GM21723 (cell line): Measurements from ENCODE around the gene IL16.

Experiments
- ATAC-seq: cut with Tn5 transposase; IDR thresholded peaks from one replicate; pipeline ENCODE4 v1.9.1; 2021; ENCODE audit warnings: mild to moderate bottlenecking, moderate library complexity; ENCODE audit not compliant: unreplicated experiment

Gene IL16

DNA sequence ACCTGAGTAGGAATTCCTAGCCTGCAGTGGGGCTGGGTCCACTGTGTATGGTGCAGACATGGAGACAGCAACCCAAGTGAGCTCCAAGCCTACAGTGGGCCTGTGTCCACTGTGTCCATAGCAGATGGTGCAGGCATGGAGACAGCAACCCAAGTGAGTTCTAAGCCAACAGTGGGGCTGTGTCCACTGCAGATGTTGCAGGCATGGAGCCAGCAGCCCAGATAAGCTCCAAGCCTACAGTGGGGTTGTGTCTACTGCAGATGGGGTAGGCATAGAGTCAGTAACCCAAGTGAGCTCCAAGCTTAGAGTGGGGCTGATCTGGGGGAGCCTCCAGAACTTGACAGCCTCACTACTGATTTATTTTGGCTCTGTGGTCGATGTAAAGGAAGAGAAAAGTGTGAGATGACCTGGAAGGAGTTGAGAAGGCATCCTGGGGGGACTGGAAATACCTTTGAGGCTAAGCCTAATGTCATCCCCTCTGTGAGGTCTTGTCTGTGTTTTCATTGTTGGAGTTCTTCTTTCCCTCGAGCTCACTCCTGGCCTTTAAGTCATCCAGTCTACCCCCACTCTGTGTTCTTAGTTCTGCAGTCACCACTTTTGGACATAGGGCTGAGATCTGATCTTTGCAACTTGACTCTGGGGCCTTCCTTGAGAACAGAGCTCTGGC lies 22.4 kb upstream of the IL16 start:
- ATAC-seq: no peak

- ATAC-seq: no peak
Measured at GRCh38 chr15:81174792-81175327, 21.8 kb upstream of the IL16 start.

GRCh38 chr15:81175496-81175895 lies 21.2 kb upstream of the IL16 start:
- ATAC-seq: no peak

DNA sequence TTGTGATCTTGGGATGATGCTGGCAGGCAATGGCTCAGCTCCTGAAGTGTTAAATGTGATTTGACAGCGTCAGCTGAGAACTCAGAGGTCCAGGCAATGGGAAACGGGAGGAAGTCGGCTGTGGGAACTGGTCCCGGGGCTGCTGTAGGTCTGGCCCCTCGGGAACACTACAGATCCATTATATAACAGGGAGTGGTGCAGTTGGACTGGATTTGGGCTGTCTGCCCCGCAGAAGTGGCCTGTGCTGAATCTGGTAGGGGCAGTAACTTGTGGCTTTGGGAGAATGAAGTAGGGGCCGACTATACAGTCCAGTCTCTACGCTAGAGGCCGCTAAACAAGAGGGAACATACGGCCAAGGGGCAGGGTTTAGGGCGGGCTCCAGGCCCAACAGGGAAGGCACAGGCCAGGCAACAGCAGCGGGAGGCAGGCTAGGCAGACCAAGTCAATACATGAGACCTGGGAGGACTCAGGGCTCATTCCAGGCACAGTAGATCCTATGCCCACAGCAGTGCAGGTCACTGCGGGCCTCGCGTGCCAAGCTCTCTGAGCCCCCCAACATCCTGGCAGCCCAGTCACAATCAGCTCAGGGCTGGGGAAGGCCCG lies 20.3 kb upstream of the IL16 start:
- ATAC-seq: no peak

- ATAC-seq: no peak
Measured at GRCh38 chr15:81178365-81178764, 18.3 kb upstream of the IL16 start.

GRCh38 chr15:81181220-81181619 lies 15.5 kb upstream of the IL16 start:
- ATAC-seq: no peak

- no peak for ATAC-seq
Measured at GRCh38 chr15:81182031-81182755, 14.5 kb upstream of the IL16 start.

DNA sequence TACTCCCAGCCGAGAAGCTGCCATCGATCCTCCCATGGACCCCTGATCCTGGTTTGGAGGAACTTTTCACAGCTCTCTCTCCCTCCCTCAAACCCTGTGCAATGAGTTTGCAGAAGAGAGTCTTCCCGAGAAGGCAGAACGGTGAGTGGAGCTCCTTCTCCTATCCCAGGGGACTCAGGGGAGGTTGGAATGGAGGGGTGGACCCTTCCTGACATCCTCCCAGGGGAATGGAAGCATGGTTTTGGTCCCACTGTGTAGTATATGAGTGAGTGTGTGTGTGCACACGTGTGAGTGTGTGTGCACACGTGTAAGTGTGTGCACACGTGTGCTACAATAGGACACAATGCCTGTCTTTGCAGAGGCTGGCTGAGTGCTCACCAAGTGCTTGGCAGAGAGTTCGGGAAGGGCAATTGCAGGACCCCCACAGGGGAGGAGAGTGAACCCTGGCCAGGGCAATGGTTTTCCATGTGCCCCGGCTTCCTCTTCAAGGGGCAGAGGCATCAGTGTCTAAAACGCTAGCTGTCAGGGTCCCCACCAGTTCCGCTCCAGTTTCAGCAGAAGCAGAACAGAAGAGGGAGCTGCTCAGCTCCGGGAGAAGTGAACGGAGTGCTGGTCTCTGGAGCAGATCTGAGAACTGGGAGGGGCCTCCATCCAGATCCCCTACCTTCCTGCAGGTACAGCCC lies 13.8 kb upstream of the IL16 start:
- ATAC-seq: no peak

DNA sequence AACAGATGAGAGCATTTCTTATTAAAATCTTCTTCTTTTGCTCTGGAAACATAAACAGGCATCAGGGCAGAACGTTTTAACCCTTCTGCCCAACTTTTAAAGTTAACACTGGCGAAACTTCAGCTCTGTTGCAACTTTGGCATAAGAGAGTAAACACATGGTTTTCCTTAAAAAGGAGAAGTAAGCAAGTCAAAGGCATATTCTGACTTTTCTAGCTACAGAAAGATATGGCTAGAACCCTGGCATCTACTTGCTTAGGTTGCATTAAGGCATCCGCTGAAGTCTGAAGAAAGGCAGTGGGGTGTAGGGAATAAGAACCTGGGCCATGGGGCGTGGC lies 13.3 kb upstream of the IL16 start:
- ATAC-seq: no peak

DNA sequence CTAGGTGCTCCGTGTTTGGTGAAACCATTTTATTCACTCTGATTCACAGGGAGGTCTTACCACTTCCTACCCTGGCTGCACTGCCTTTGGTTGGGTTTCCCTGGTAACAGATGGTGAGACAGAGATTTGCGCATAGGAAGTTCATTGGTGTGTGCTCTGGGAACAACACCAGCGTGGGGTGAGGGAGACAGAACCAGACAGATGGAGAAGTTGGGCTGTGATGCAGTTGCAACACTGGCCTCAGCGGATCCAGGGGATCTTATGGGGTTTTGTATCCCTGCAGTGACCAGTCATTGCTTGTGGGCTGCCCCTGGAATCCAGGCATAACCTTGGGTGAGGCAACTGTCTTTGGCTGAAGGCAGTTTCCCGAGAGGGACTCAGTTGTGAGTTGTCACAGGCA lies 12.5 kb upstream of the IL16 start:
- ATAC-seq: no peak

DNA sequence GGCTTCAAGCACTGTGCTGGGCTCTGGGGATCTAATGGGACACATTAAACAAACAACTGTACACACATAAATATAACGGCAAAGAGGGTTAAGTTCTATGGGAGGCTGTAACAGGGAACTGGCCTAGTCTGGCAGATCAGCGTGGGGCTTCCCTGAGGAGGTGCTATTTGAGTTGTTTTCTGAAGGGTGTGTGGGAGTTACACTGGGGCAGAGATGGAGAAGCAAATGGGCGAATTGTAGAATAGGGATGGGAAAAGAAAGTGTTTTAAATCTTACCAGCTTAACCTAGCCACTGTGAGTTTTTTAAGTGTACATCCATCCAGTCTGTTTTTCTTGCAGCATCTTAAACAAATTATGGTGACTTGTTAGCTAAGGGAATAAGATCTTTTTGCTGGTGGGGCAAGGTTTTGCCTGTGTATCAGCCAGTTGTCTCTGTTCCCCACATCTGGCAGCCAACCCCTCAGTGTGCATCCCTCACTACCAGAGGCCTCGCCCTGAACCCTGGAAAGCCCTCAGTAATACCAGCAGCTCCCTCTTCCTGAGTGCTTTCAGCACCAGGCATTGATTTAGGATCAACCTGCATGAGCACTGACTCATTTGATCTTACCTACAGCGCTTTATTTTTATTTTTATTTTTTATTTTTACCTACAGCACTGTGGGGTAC lies 10.9 kb upstream of the IL16 start:
- ATAC-seq: no peak

DNA sequence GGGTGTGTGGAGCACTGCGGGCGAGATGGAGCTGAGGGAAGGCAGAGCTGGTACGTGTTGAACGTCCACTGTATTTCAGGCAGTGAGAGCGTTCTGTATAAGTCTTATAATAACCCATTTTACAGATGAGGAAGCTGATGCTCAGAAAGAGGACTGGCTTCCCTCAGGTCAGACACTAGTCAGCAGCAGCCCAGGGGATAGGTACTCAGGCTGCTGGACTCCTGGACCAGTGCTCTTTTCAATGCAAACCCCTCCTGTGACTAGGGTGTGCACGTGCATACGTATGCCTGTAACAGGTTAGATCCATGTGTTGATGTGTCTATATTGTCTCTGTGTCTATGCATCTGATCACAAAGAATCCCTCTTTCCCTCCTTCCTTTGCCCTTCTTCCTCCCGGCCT lies 8.3 kb upstream of the IL16 start:
- no peak for ATAC-seq

GRCh38 chr15:81189583-81190283 lies 6.9 kb upstream of the IL16 start:
- ATAC-seq: no peak

GRCh38 chr15:81190922-81191507 lies 5.7 kb upstream of the IL16 start:
- ATAC-seq: no peak

DNA sequence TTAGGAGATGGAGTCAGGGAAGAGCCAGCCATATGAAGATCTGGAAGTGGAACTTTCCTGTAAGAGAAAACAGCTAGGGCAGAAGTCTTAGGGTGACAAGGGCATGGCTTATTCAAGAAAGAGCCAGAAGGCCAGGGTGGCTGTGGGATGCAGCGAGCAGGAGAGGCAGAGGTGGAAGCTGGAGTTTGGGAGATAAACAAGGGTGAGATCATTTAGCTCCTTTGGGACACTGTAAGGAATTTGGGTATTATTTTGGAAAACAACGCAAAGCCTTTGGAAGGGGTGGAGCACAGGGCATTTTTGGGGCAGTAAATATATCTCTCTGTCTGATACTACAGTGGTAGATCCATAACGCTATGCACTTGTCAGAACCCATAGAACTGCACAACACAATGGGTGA lies 5.0 kb upstream of the IL16 start:
- no peak for ATAC-seq

DNA sequence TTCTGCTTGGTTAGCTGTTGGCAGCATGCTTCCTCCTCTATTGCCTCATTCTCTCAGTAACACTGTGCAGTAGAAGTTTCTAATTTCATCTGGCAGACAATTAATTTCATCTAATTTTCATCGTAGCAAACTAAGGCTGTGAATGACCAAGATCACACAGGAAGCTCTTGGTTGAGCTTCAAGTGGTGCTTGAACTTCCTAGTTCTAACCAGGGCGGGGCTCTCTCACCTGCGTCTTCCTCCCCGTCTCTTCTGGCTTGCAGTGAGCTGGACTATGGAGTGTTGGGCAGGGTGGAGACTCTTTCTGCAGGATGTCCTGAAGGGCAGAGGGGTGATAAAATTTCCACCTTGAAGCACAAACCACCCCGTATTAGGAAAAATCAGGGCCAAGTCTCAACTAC lies 2.0 kb upstream of the IL16 start:
- ATAC-seq: no peak

GRCh38 chr15:81195339-81195864 lies 1.3 kb upstream of the IL16 start:
- ATAC-seq: no peak

DNA sequence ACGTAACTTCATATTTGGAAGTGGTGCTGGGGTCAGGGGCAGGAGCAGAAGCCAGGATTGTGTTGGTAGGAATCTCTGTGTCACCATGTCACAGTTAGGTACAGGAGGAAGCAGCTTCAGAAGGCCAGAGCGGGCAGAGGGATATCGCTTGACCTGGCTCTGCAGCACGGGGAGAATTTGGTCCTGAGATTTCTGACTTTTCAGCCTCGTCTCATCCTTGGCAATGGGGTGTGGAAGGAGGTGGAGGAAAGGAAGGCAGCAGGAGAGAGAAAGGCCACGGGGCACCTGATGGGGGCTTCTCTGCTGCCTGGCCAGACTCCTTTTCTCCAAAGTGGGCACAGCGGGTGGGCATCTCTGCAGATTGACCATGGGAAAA lies 564 bp downstream of the IL16 start:
- no peak for ATAC-seq

GRCh38 chr15:81197688-81198281 lies 1.1 kb downstream of the IL16 start:
- ATAC-seq: no peak
